Panc1 (cell line): ENCODE measurements around the gene AMDHD2.

ENCODE experiments used
- POLR2AphosphoS5 ChIP-seq: IDR thresholded peaks from 2 replicates; pipeline ENCODE4 v1.6.1; 2012; ENCODE audit warnings: mild to moderate bottlenecking, low read depth, low read length, moderate library complexity
- TF ChIP-seq, protein P1 (sequence below): fragments of 450-650 bp; IDR thresholded peaks from 2 replicates; pipeline ENCODE4 v1.5.1; 2017; ENCODE audit warnings: mild to moderate bottlenecking
- TF ChIP-seq, protein P2 (sequence below), 2 experiments: IDR thresholded peaks; 2 replicates each; pipeline ENCODE4 v1.6.1; 2011 to 2012; ENCODE audit warnings: low read depth in 2 of 2, control low read depth in 1 of 2, low read length in 1 of 2, mild to moderate bottlenecking in 1 of 2, moderate library complexity in 1 of 2; ENCODE audit not compliant: insufficient read depth in 1 of 2

DNA sequence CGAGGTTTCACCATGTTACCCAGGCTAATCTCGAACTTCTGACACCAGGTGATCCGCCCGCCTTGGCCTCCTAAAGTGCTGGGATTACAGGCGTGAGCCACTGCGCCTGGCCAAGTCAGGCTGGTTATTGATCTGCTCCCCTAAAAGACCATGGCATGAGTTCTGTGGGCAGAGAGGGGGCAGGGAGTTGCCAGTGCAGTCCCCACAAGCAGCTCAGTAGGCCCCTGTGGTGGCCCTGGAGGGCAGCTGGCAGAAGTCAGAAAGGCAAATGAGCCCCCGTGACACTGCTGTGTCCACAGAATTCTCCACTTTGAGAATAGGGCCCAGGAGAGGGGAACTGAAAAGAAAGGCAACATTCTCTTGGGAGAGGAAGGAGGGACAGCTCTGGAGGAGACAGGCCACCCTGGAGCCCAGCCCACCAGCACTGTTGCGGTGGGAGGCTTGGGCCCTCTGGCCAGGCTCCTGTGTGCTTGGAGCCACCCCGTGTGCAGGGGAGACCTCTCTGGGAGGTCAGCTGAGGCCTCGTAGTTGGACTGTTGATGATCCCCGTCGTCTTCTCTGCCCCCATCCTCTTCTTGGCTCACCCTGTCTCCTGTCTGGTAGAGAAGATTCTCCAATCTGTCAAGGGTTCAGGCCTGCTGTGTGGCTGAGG, 2.1 kb upstream of the AMDHD2 start:
- TF ChIP-seq, protein P1, sequence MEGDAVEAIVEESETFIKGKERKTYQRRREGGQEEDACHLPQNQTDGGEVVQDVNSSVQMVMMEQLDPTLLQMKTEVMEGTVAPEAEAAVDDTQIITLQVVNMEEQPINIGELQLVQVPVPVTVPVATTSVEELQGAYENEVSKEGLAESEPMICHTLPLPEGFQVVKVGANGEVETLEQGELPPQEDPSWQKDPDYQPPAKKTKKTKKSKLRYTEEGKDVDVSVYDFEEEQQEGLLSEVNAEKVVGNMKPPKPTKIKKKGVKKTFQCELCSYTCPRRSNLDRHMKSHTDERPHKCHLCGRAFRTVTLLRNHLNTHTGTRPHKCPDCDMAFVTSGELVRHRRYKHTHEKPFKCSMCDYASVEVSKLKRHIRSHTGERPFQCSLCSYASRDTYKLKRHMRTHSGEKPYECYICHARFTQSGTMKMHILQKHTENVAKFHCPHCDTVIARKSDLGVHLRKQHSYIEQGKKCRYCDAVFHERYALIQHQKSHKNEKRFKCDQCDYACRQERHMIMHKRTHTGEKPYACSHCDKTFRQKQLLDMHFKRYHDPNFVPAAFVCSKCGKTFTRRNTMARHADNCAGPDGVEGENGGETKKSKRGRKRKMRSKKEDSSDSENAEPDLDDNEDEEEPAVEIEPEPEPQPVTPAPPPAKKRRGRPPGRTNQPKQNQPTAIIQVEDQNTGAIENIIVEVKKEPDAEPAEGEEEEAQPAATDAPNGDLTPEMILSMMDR = no peak
- no peak for TF ChIP-seq POLR2AphosphoS5
- TF ChIP-seq, protein P2, sequence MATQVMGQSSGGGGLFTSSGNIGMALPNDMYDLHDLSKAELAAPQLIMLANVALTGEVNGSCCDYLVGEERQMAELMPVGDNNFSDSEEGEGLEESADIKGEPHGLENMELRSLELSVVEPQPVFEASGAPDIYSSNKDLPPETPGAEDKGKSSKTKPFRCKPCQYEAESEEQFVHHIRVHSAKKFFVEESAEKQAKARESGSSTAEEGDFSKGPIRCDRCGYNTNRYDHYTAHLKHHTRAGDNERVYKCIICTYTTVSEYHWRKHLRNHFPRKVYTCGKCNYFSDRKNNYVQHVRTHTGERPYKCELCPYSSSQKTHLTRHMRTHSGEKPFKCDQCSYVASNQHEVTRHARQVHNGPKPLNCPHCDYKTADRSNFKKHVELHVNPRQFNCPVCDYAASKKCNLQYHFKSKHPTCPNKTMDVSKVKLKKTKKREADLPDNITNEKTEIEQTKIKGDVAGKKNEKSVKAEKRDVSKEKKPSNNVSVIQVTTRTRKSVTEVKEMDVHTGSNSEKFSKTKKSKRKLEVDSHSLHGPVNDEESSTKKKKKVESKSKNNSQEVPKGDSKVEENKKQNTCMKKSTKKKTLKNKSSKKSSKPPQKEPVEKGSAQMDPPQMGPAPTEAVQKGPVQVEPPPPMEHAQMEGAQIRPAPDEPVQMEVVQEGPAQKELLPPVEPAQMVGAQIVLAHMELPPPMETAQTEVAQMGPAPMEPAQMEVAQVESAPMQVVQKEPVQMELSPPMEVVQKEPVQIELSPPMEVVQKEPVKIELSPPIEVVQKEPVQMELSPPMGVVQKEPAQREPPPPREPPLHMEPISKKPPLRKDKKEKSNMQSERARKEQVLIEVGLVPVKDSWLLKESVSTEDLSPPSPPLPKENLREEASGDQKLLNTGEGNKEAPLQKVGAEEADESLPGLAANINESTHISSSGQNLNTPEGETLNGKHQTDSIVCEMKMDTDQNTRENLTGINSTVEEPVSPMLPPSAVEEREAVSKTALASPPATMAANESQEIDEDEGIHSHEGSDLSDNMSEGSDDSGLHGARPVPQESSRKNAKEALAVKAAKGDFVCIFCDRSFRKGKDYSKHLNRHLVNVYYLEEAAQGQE (IDR thresholded peaks at IDR 0.05; ENCODE audit: insufficient read depth in 1 of 2, low read depth in 2 of 2, low read length in 1 of 2) = no peak
